GM10248 (cell line): ENCODE results near the gene SYNPR.

Experiments used
- CTCF ChIA-PET: fragments of 300-600 bp; sonication (Branson Sonifier 250); formaldehyde crosslinking; extraction: SDS; loops from one replicate; lab custom pipeline; 2021; ENCODE audit warnings: antibody characterized with exemption; lab: Yijun Ruan, JAX
- POLR2A ChIA-PET: fragments of 350-650 bp; sonication (Branson Sonifier 250); formaldehyde crosslinking; extraction: SDS; loops from one replicate; lab custom pipeline; 2020; ENCODE audit warnings: antibody characterized with exemption; lab: Yijun Ruan, JAX
- DNase-seq: peaks from one replicate; pipeline ENCODE4 v3.0.0; 2012; ENCODE audit errors: extremely low spot score
- CTCF ChIP-seq: IDR thresholded peaks from 2 replicates; pipeline ENCODE4 v1.5.1; 2012; ENCODE audit warnings: mild to moderate bottlenecking, low read depth; ENCODE audit errors: extremely low read depth, missing control alignments, control extremely low read depth

SYNPR gene

DNA sequence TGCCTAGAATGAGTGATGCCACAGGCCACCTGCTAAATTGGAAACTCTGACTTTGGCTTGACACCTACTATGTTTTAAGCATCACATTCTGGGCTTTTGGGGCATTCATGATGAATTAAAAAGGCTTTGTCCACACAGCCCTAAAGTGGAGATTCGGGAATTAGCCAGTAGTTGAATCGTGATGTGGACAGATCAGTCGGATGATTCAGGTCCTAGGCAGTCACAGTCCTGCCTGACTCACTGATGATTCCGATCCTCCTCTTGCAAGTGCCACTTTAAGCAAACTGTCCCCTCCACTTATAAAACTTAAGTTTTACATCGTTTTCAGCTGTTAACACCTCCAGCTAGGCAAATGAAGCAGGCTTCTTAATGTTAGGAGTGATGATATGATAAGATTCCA, 75.3 kb downstream of the SYNPR start:
- ChIA-PET CTCF (interaction anchor here (2.8 to 9.4 kb wide), 3 partner anchors 10 to 470 kb away, joined by 10 to 194 read pairs (median 16); partner anchors contain the start of gene C3orf49), POLR2A (no interaction called here)
- no peak for TF ChIP-seq CTCF
- DNase-seq = no peak

DNA sequence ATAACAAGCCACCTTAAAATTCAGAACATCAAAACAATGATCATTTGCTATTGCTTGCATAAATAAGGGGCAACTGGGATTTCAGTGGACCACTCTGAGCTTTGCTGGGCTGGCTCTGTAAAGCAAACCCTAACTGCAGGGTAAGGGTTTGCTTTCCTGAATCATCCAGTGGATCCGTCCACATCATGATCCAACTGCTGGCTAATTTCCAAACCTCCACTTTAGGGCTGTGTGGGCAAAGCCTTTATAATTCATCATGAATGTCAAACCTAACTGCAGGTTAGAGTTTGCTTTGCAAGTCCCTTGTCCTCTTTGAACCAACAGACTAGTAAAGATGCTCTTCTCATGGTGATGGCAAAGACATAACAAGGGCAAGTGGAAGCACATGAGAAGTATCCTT, 76.1 kb downstream of the SYNPR start:
- DNase-seq = no peak
- ChIA-PET CTCF (interaction anchor here (2.8 to 9.4 kb wide), 2 partner anchors 11 to 462 kb away, joined by 10 to 194 read pairs; partner anchors contain the start of gene C3orf49), POLR2A (no interaction called here)
- TF ChIP-seq CTCF = no peak

DNA sequence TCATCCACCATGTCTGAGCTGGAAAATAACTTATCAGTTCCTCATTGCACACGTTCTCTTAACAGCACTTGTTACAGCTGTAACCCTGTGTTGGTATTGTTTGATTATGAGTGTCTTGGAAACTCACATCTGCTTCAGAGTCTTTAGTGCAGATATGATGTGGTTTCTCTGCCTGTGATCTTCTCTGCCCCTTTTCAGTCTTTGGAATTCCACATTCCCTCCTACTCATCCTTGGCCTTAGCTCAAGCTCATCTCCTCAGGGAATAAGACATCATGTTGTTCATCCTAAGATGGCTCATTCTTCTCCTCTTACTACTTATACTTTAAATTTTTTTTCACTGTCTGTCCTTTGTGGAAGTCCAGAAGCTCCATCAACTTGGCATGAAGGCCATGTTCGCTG, 77.7 kb downstream of the SYNPR start:
- DNase-seq = no peak
- POLR2A ChIA-PET = no interaction called here
- CTCF ChIA-PET = interaction anchor here (1.0 to 9.4 kb wide), 3 partner anchors 12 to 460 kb away, joined by 3 to 194 read pairs (median 3); partner anchors contain the start of gene C3orf49
- no peak for TF ChIP-seq CTCF

- DNase-seq = no peak
- no peak for TF ChIP-seq CTCF
- ChIA-PET CTCF (interaction anchor here (0.6 to 4.2 kb wide), 2 partner anchors 13 to 1120 kb away, joined by 3 to 30 read pairs; no protein-coding TSS in a partner anchor), POLR2A (no interaction called here)
Observed at GRCh38 chr3:63364495-63364894, 86.4 kb downstream of the SYNPR start.

- TF ChIP-seq CTCF = no peak
- ChIA-PET POLR2A (no interaction called here), CTCF (interaction anchor here (0.6 to 4.2 kb wide), 2 partner anchors 14 to 1120 kb away, joined by 3 to 30 read pairs; no protein-coding TSS in a partner anchor)
- no peak for DNase-seq
Observed at GRCh38 chr3:63364910-63365309, 86.8 kb downstream of the SYNPR start.

DNA sequence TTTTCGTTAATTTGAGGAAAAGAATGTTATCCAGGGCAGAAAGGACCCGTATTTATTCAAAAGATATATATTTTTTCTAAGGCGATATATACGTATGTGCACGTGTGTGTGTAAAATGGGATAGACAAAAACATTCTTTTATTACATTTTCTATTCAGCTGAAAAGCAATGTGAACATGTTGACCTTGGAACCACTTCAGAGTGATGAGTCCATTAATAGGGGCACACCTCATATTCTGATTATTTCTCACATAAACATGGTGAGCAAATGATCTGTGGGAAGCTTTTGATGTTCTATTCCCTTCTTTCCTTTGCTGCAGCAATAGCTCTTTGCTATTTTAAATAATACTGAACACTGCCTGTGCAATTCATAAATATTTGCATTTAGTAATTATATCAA, 87.6 kb downstream of the SYNPR start:
- no peak for TF ChIP-seq CTCF
- POLR2A ChIA-PET = no interaction called here
- no peak for DNase-seq
- CTCF ChIA-PET = interaction anchor here (4.2 kb wide), 1 partner anchor 15 kb away, joined by 30 read pairs; no protein-coding TSS in a partner anchor

GRCh38 chr3:63370094-63370493, 92.0 kb downstream of the SYNPR start:
- no peak for TF ChIP-seq CTCF
- DNase-seq = no peak
- ChIA-PET POLR2A (no interaction called here), CTCF (interaction anchor here (0.9 to 3.8 kb wide), 3 partner anchors 11 to 20 kb away, joined by 3 to 25 read pairs (median 6); no protein-coding TSS in a partner anchor)
